ENCODE data around the gene GNGT2. TPM values are rescaled to one million over a fixed set of nuclear protein-coding genes. Genes with fewer than 3 reads are reported as not detected.
"Not testable (repeated sequence)": the region's sequence is repeated elsewhere in the genome, so short reads cannot be mapped to it uniquely, and the experiment has no call there.

Gene GNGT2
- polyA plus RNA-seq, 3 donors: 16.0 to 25.1 (median 16.7) TPM

- H3K9me3 Mint-ChIP-seq: peaks cover 24 to 40% (median 35%) of the 10 kb centered on the region in 7 donors
- H3K4me2 ChIP-seq (replicated peaks; ENCODE audit: extremely low read depth, low read length, poor library complexity, severe bottlenecking): no peak overlapping the region
- no peak overlapping the region for H2AFZ ChIP-seq (ENCODE audit: insufficient read depth, low read depth, low read length, poor library complexity, severe bottlenecking)
- no peak overlapping the region for H3K4me3 Mint-ChIP-seq
- no peaks in the 10 kb centered on the region for H3K79me2 ChIP-seq (ENCODE audit: insufficient read depth, low read length)
- WGBS (ENCODE audit: insufficient coverage): 80% methylated on average over 1 of the region's 3 CpGs
- H3K36me3 Mint-ChIP-seq: peaks cover 0 to 4% of the 10 kb centered on the region in 2 donors
- no peak overlapping the region for H3K4me3 ChIP-seq (replicated peaks in 1 of 3; ENCODE audit: low read depth in 2 of 3, low read length in 3 of 3)
- no peak overlapping the region for H3K9ac ChIP-seq (ENCODE audit: insufficient read depth, low read length, poor library complexity, severe bottlenecking)
- peaks cover 14 to 16% of the 10 kb centered on the region in 2 donors for H3K4me1 ChIP-seq (ENCODE audit: control insufficient read depth in 1 of 2, insufficient read depth in 2 of 2, low read length in 2 of 2)
- no peak for TF ChIP-seq CTCF (IDR thresholded peaks at IDR 0.05)
- peaks cover 12% of the 10 kb centered on the region for H3K4me1 Mint-ChIP-seq
- H3K27ac Mint-ChIP-seq: no peak overlapping the region
- H4K20me1 ChIP-seq (ENCODE audit: insufficient read depth, low read length): no peaks in the 10 kb centered on the region
- DNase-seq: no peak
- peaks cover 33 to 36% of the 10 kb centered on the region in 2 donors for H3K9me3 ChIP-seq (replicated peaks in 1 of 2; ENCODE audit: control insufficient read depth in 1 of 2, insufficient read depth in 1 of 2, low read length in 2 of 2)
- no peaks in the 10 kb centered on the region for H3K27me3 ChIP-seq (ENCODE audit: control insufficient read depth in 2 of 2, insufficient read depth in 2 of 2, low read length in 2 of 2)
- H3K27me3 Mint-ChIP-seq (ENCODE audit: low read depth in 3 of 3): peaks cover 3 to 7% (median 4%) of the 10 kb centered on the region in 3 donors
- intact Hi-C loops (cut with micrococcal nuclease): loop anchor here in 1 of 2 donors (10.0 kb wide), 1 partner anchor 98 kb away; no protein-coding TSS in a partner anchor
- H3K27ac ChIP-seq (ENCODE audit: low read depth in 1 of 2, low read length in 2 of 2): no peak overlapping the region
- H3K36me3 ChIP-seq (replicated peaks in 1 of 2; ENCODE audit: control insufficient read depth in 1 of 2, insufficient read depth in 2 of 2, low read length in 2 of 2): no peaks in the 10 kb centered on the region
Measured at GRCh38 chr17:49187301-49187700, 23.1 kb downstream of the GNGT2 start.

- not testable (repeated sequence) for H3K27me3 Mint-ChIP-seq (ENCODE audit: low read depth in 3 of 3); H3K27me3 ChIP-seq (ENCODE audit: control insufficient read depth in 2 of 2, insufficient read depth in 2 of 2, low read length in 2 of 2); H2AFZ ChIP-seq (ENCODE audit: insufficient read depth, low read depth, low read length, poor library complexity, severe bottlenecking); H3K36me3 Mint-ChIP-seq; H3K79me2 ChIP-seq (ENCODE audit: insufficient read depth, low read length); H3K9ac ChIP-seq (ENCODE audit: insufficient read depth, low read length, poor library complexity, severe bottlenecking); H3K36me3 ChIP-seq (replicated peaks in 1 of 2; ENCODE audit: control insufficient read depth in 1 of 2, insufficient read depth in 2 of 2, low read length in 2 of 2); H3K4me1 Mint-ChIP-seq; H4K20me1 ChIP-seq (ENCODE audit: insufficient read depth, low read length); H3K4me2 ChIP-seq (replicated peaks; ENCODE audit: extremely low read depth, low read length, poor library complexity, severe bottlenecking); DNase-seq; H3K4me3 ChIP-seq (replicated peaks in 1 of 3; ENCODE audit: low read depth in 2 of 3, low read length in 3 of 3); H3K27ac Mint-ChIP-seq; H3K4me3 Mint-ChIP-seq; H3K27ac ChIP-seq (ENCODE audit: low read depth in 1 of 2, low read length in 2 of 2); H3K4me1 ChIP-seq (ENCODE audit: control insufficient read depth in 1 of 2, insufficient read depth in 2 of 2, low read length in 2 of 2)
- H3K9me3 Mint-ChIP-seq: peaks cover 26 to 42% (median 35%) of the 10 kb centered on the region in 7 donors
- intact Hi-C loops (cut with micrococcal nuclease): loop anchor here in 1 of 2 donors (10.0 kb wide), 1 partner anchor 99 kb away; no protein-coding TSS in a partner anchor
- no CpG with 5 or more reads among the region's 1 CpG for WGBS (ENCODE audit: insufficient coverage)
- H3K9me3 ChIP-seq (replicated peaks in 1 of 2; ENCODE audit: control insufficient read depth in 1 of 2, insufficient read depth in 1 of 2, low read length in 2 of 2): peaks cover 33 to 36% of the 10 kb centered on the region in 2 donors
Measured at GRCh38 chr17:49185381-49185780, 25.0 kb downstream of the GNGT2 start.

GRCh38 chr17:49184522-49184921 lies 25.9 kb downstream of the GNGT2 start:
- H3K9ac ChIP-seq (ENCODE audit: insufficient read depth, low read length, poor library complexity, severe bottlenecking); H3K79me2 ChIP-seq (ENCODE audit: insufficient read depth, low read length); H3K27ac Mint-ChIP-seq; H3K27me3 ChIP-seq (ENCODE audit: control insufficient read depth in 2 of 2, insufficient read depth in 2 of 2, low read length in 2 of 2); H3K27ac ChIP-seq (ENCODE audit: low read depth in 1 of 2, low read length in 2 of 2); H3K4me3 Mint-ChIP-seq; H3K27me3 Mint-ChIP-seq (ENCODE audit: low read depth in 3 of 3); DNase-seq; H4K20me1 ChIP-seq (ENCODE audit: insufficient read depth, low read length); H3K36me3 ChIP-seq (replicated peaks in 1 of 2; ENCODE audit: control insufficient read depth in 1 of 2, insufficient read depth in 2 of 2, low read length in 2 of 2); H3K36me3 Mint-ChIP-seq; H3K4me1 ChIP-seq (ENCODE audit: control insufficient read depth in 1 of 2, insufficient read depth in 2 of 2, low read length in 2 of 2); H3K4me2 ChIP-seq (replicated peaks; ENCODE audit: extremely low read depth, low read length, poor library complexity, severe bottlenecking); H3K4me1 Mint-ChIP-seq; H3K4me3 ChIP-seq (replicated peaks in 1 of 3; ENCODE audit: low read depth in 2 of 3, low read length in 3 of 3); H2AFZ ChIP-seq (ENCODE audit: insufficient read depth, low read depth, low read length, poor library complexity, severe bottlenecking): not testable (repeated sequence)
- intact Hi-C loops (cut with micrococcal nuclease): loop anchor here (5.0 to 10.0 kb wide), 2 partner anchors 100 to 208 kb away; no protein-coding TSS in a partner anchor
- peaks cover 33 to 36% of the 10 kb centered on the region in 2 donors for H3K9me3 ChIP-seq (replicated peaks in 1 of 2; ENCODE audit: control insufficient read depth in 1 of 2, insufficient read depth in 1 of 2, low read length in 2 of 2)
- H3K9me3 Mint-ChIP-seq: peaks cover 26 to 42% (median 35%) of the 10 kb centered on the region in 7 donors
